HT1080 (cell line): ENCODE measurements around the gene KLK4. TPM values are rescaled to one million over a fixed set of nuclear protein-coding genes. Genes with fewer than 3 reads are reported as not detected.

Experiments
- DNase-seq: peaks from one replicate; pipeline ENCODE4 v3.0.0-alpha.2; 2015; ENCODE audit warnings: low read depth
- polyA plus RNA-seq, 2 experiments: library from polyadenylated mRNA; depleted of rRNA; stranded (reverse); fragments of >200 nt; gene quantifications; 2 replicates each; pipeline ENCODE4 v1.2.3, GENCODE V29; 2015
- total RNA-seq: library from RNA; depleted of rRNA; stranded (reverse); fragments of >200 nt; shearing (Covaris generic); gene quantifications from 2 replicates; pipeline ENCODE4 v1.2.3, GENCODE V29; 2014; rRNA removed

The KLK4 gene
- total RNA-seq = not detected in 2 replicates
- not detected in 2 replicates for polyA plus RNA-seq (2015; cell fraction: cytosol; rRNA removed)
- polyA plus RNA-seq (2015; cell fraction: nucleus; rRNA removed) = not detected in 2 replicates

- DNase-seq = no peak
Observed at GRCh38 chr19:50911206-50912101, at the start of gene KLK4. Gene KLK4, minus strand, starts transcription at chr19:50911395. Its CDS starts 657 bp downstream, at chr19:50910738.

- peak; percentile 4 for DNase-seq
Observed at GRCh38 chr19:50959731-50960500, 48.7 kb upstream of the KLK4 start.

GRCh38 chr19:50957587-50957986, 46.4 kb upstream of the KLK4 start:
- DNase-seq = no peak

- no peak for DNase-seq
Observed at GRCh38 chr19:50952910-50953309, 41.7 kb upstream of the KLK4 start, which contains the start of gene KLK5. Gene KLK5, minus strand, starts transcription at chr19:50953038. Its CDS starts 381 bp downstream, at chr19:50952657.

- DNase-seq = no peak
Observed at GRCh38 chr19:50949861-50950260, 38.7 kb upstream of the KLK4 start.

GRCh38 chr19:50947123-50947522, 35.9 kb upstream of the KLK4 start:
- DNase-seq = no peak

- DNase-seq = no peak
Observed at GRCh38 chr19:50944795-50945194, 33.6 kb upstream of the KLK4 start.

GRCh38 chr19:50943074-50943828, 32.1 kb upstream of the KLK4 start:
- no peak for DNase-seq

GRCh38 chr19:50939596-50939995, 28.4 kb upstream of the KLK4 start:
- no peak for DNase-seq

GRCh38 chr19:50933640-50934039, 22.4 kb upstream of the KLK4 start:
- peak; percentile 30 for DNase-seq

GRCh38 chr19:50932690-50933083, 21.5 kb upstream of the KLK4 start:
- DNase-seq = no peak

- DNase-seq = no peak
Observed at GRCh38 chr19:50932018-50932689, 21.0 kb upstream of the KLK4 start.

GRCh38 chr19:50931023-50931422, 19.8 kb upstream of the KLK4 start:
- no peak for DNase-seq

GRCh38 chr19:50928831-50929230, 17.6 kb upstream of the KLK4 start:
- no peak for DNase-seq

GRCh38 chr19:50926144-50926543, 14.9 kb upstream of the KLK4 start:
- no peak for DNase-seq

GRCh38 chr19:50925734-50926133, 14.5 kb upstream of the KLK4 start:
- peak; percentile 11 for DNase-seq

- DNase-seq = no peak
Observed at GRCh38 chr19:50924586-50924985, 13.4 kb upstream of the KLK4 start.

- peak; percentile 62 for DNase-seq
Observed at GRCh38 chr19:50922317-50922853, 11.2 kb upstream of the KLK4 start.

- no peak for DNase-seq
Observed at GRCh38 chr19:50921426-50922316, 10.5 kb upstream of the KLK4 start.
